OCI-LY3 (cell line): Measurements from ENCODE around the gene ST3GAL5.

Experiments used
- CTCF ChIP-seq: fragments of 200-600, 300-600 bp; sonication (generic); IDR thresholded peaks from 2 replicates; pipeline ENCODE4 v1.5.1; 2014; ENCODE audit warnings: antibody characterized with exemption, low read length, low read depth
- EZH2phosphoT487 ChIP-seq: fragments of 200-600 bp; shearing (Covaris generic); IDR thresholded peaks from 2 replicates; pipeline ENCODE4 v1.6.1; 2018; ENCODE audit warnings: antibody characterized with exemption, mixed run types, low read depth

DNA sequence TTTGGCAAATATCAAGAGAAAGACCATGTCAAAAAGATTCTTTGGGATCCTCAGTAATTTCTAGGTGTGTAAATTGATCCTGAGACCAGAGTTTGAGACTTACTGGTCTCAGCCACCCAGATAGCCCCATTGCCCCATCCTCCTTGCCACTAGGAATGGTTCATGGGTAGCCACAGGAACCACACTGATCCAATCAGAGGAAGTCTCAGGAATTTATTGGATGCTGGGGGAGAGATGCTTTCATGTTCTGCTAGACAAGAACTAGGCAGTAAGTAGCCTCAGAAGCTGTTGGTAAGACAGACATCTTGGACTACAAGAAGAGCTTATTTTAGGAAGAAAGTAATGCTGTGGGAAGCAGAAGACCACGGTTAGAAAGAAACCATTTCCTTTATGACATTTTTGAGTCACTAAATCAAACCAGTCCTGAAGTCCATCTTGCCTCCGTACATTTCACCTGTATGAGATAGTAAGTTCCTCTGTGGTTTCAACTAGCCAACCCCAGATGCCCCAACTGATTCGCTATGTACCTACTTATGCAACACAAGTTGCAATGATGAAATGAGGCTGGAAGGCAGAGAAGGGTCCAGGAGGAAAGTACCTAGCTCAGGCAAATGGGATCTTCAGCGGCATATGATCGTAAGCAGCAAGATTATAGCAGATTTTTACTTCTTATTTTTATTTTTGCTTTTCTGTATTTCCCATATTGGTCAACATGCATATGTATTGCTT lies 3.6 kb upstream of the ST3GAL5 start:
- TF ChIP-seq CTCF: no peak
- TF ChIP-seq EZH2phosphoT487: no peak
